Neural cell (in vitro differentiated cells): ENCODE results near the gene COL15A1. TPM values are rescaled to one million over a fixed set of nuclear protein-coding genes. Genes with fewer than 3 reads are reported as not detected.

ENCODE experiments used
- H2AFZ ChIP-seq: fragments of 200-600, 300-800 bp; sonication (generic), shearing (Covaris generic); 2 replicates; pipeline ENCODE4 v1.6.0; 2014; ENCODE audit warnings: low read depth, mild to moderate bottlenecking, antibody characterized with exemption, low read length, moderate library complexity
- H3F3A ChIP-seq: fragments of 200-600 bp; shearing (Covaris generic); 2 replicates; pipeline ENCODE4 v1.6.1; 2016; ENCODE audit warnings: mild to moderate bottlenecking, moderate library complexity, mixed read lengths, antibody characterized with exemption, low read length; ENCODE audit not compliant: insufficient read depth, poor library complexity, severe bottlenecking
- H3K27ac ChIP-seq: fragments of 200-600, 300-800 bp; sonication (generic), shearing (Covaris generic); 2 replicates; pipeline ENCODE4 v1.5.1; 2014; ENCODE audit warnings: mild to moderate bottlenecking, low read length, moderate library complexity
- H3K27me3 ChIP-seq: fragments of 300-800, 200-600 bp; sonication (generic), shearing (Covaris generic); 2 replicates; pipeline ENCODE4 v1.6.0; 2014; ENCODE audit warnings: mild to moderate bottlenecking, low read depth, low read length, moderate library complexity; ENCODE audit not compliant: insufficient read depth
- H3K36me3 ChIP-seq: fragments of 300-800, 200-600 bp; sonication (generic), shearing (Covaris generic); 2 replicates; pipeline ENCODE4 v1.5.1; 2014; ENCODE audit warnings: mild to moderate bottlenecking, antibody characterized with exemption, low read length, moderate library complexity; ENCODE audit not compliant: insufficient read depth
- H3K4me2 ChIP-seq: fragments of 300-800, 200-600 bp; sonication (generic), shearing (Covaris generic); 2 replicates; pipeline ENCODE4 v1.6.0; 2014; ENCODE audit warnings: mild to moderate bottlenecking, low read length
- H3K4me3 ChIP-seq: fragments of 300-800, 200-600 bp; sonication (generic), shearing (Covaris generic); 2 replicates; pipeline ENCODE4 v1.5.1; 2014; ENCODE audit warnings: mild to moderate bottlenecking, low read length, moderate library complexity
- H3K79me2 ChIP-seq: fragments of 200-600 bp; shearing (Covaris generic); replicated peaks from 2 replicates; pipeline ENCODE4 v1.6.0; 2014; ENCODE audit warnings: mild to moderate bottlenecking, low read length, moderate library complexity; ENCODE audit not compliant: insufficient read depth
- H3K9ac ChIP-seq: fragments of 300-800, 200-600 bp; sonication (generic), shearing (Covaris generic); 2 replicates; pipeline ENCODE4 v1.6.1; 2016; ENCODE audit warnings: mild to moderate bottlenecking, low read length, mixed read lengths
- H3K9me2 ChIP-seq: fragments of 200-600 bp; shearing (Covaris generic); 2 replicates; pipeline ENCODE4 v1.6.1; 2016; ENCODE audit warnings: mild to moderate bottlenecking, low read length, mixed read lengths; ENCODE audit not compliant: insufficient read depth
- H3K9me3 ChIP-seq: fragments of 200-600, 300-800 bp; sonication (generic), shearing (Covaris generic); 2 replicates; pipeline ENCODE4 v1.6.1; 2016; ENCODE audit warnings: mild to moderate bottlenecking, mixed run types, low read length, moderate library complexity, mixed read lengths
- H4K20me1 ChIP-seq: fragments of 200-600 bp; shearing (Covaris generic); 2 replicates; pipeline ENCODE4 v1.6.1; 2016; ENCODE audit warnings: mild to moderate bottlenecking, mixed run types; ENCODE audit not compliant: insufficient read depth
- CTCF ChIP-seq: fragments of 450-650 bp; IDR thresholded peaks from 2 replicates; pipeline ENCODE4 v1.5.1; 2014; ENCODE audit warnings: antibody characterized with exemption, mild to moderate bottlenecking, moderate library complexity; ENCODE audit not compliant: poor library complexity, severe bottlenecking
- EP300 ChIP-seq: fragments of 450-650 bp; conservative IDR thresholded peaks from 2 replicates; pipeline ENCODE4 v1.6.1; 2014; ENCODE audit warnings: antibody characterized with exemption, mild to moderate bottlenecking, moderate library complexity; ENCODE audit not compliant: poor library complexity, severe bottlenecking
- EZH2 ChIP-seq: fragments of 200-600, 300-800 bp; shearing (Covaris generic), sonication (generic); IDR thresholded peaks from 2 replicates; pipeline ENCODE4 v1.6.1; 2014; ENCODE audit warnings: antibody characterized with exemption, low read length, borderline replicate concordance, mild to moderate bottlenecking; ENCODE audit not compliant: insufficient read depth, poor library complexity, severe bottlenecking
- MXI1 ChIP-seq: fragments of 450-650 bp; conservative IDR thresholded peaks from 2 replicates; pipeline ENCODE4 v1.6.1; 2014; ENCODE audit warnings: antibody characterized with exemption, mild to moderate bottlenecking; ENCODE audit not compliant: poor library complexity, severe bottlenecking
- POLR2AphosphoS5 ChIP-seq: IDR thresholded peaks from 2 replicates; pipeline ENCODE4 v1.6.1; 2012
- RAD21 ChIP-seq: fragments of 450-650 bp; conservative IDR thresholded peaks from 2 replicates; pipeline ENCODE4 v1.6.1; 2014; ENCODE audit warnings: antibody characterized with exemption, mild to moderate bottlenecking, moderate library complexity
- REST ChIP-seq: IDR thresholded peaks from 2 replicates; pipeline ENCODE4 v1.6.1; 2012; ENCODE audit warnings: borderline replicate concordance
- SMC3 ChIP-seq: fragments of 450-650 bp; conservative IDR thresholded peaks from 2 replicates; pipeline ENCODE4 v1.6.1; 2014; ENCODE audit warnings: antibody characterized with exemption, mild to moderate bottlenecking, moderate library complexity; ENCODE audit not compliant: poor library complexity
- TAF1 ChIP-seq: IDR thresholded peaks from 2 replicates; pipeline ENCODE4 v1.6.1; 2012; ENCODE audit warnings: low read depth
- polyA plus RNA-seq: library from polyadenylated mRNA; depleted of rRNA; stranded (reverse); fragments of >200 nt; gene quantifications from 2 replicates; pipeline ENCODE4 v1.2.3, GENCODE V29; 2014

The COL15A1 gene
- polyA plus RNA-seq, 1 donor from 2014 or later: 2.8 TPM

- Histone ChIP-seq H3K9me2 (no peaks in the 10 kb centered on the region), H3K36me3 (no peaks in the 10 kb centered on the region), H3K4me2 (no peak overlapping the region), H2AFZ (no peak overlapping the region), H3K27me3 (no peaks in the 10 kb centered on the region), H3K4me3 (no peak overlapping the region), H3K9me3 (no peaks in the 10 kb centered on the region), H3K79me2 (no peaks in the 10 kb centered on the region), H4K20me1 (no peaks in the 10 kb centered on the region), H3K9ac (no peak overlapping the region), H3K27ac (no peak overlapping the region), H3F3A (no peaks in the 10 kb centered on the region)
- TF ChIP-seq REST (no peak), SMC3 (no peak)
Measured at GRCh38 chr9:99071313-99072039, 127.8 kb downstream of the COL15A1 start.

GRCh38 chr9:99072040-99072394 lies 128.3 kb downstream of the COL15A1 start:
- Histone ChIP-seq H3K9me3 (no peaks in the 10 kb centered on the region), H3K36me3 (no peaks in the 10 kb centered on the region), H3K4me3 (no peak overlapping the region), H2AFZ (no peak overlapping the region), H3K27me3 (no peaks in the 10 kb centered on the region), H3F3A (no peaks in the 10 kb centered on the region), H3K79me2 (no peaks in the 10 kb centered on the region), H3K9me2 (no peaks in the 10 kb centered on the region), H3K27ac (no peak overlapping the region), H3K9ac (no peak overlapping the region), H3K4me2 (no peak overlapping the region), H4K20me1 (no peaks in the 10 kb centered on the region)
- TF ChIP-seq RAD21: no peak
- no peak for TF ChIP-seq TAF1
- TF ChIP-seq EZH2: no peak
- TF ChIP-seq POLR2AphosphoS5: no peak
- no peak for TF ChIP-seq CTCF
- no peak for TF ChIP-seq REST
- TF ChIP-seq MXI1: no peak
- TF ChIP-seq EP300: no peak
- TF ChIP-seq SMC3: no peak
